Body of pancreas (tissue), 4 donors: ENCODE data around the gene ALDH3B2. TPM values are rescaled to one million over a fixed set of nuclear protein-coding genes. Genes with fewer than 3 reads are reported as not detected.

ENCODE experiments used
- ATAC-seq: fragments of 150-250 bp; one replicate; pipeline ENCODE4 v1.9.1; 2016
- DNase-seq, 4 donors: peaks; one replicate each; pipeline ENCODE4 v3.0.0-alpha.2; 2019
- H3K27ac ChIP-seq, 4 donors: fragments of 200-600 bp; sonication (generic); 1 replicate in 3 of 4; 2 replicates in 1 of 4; pipeline versions ENCODE4 v1.5.1 to v1.6.1; 2016 to 2019; ENCODE audit warnings: mild to moderate bottlenecking in 1 of 4, mixed read lengths in 1 of 4, moderate library complexity in 1 of 4
- H3K27me3 ChIP-seq, 2 donors: fragments of 200-600 bp; sonication (generic); one replicate each; pipeline ENCODE4 v1.6.0; 2016; ENCODE audit warnings: mild to moderate bottlenecking in 1 of 2
- H3K36me3 ChIP-seq, 2 donors: fragments of 200-600 bp; sonication (generic); replicated peaks in 1 of 2; 2 replicates each; pipeline ENCODE4 v1.5.1; 2016; ENCODE audit warnings: low read depth in 2 of 2; ENCODE audit not compliant: insufficient read depth in 1 of 2
- H3K4me1 ChIP-seq: fragments of 200-600 bp; sonication (generic); one replicate; pipeline ENCODE4 v1.6.0; 2016
- H3K4me3 ChIP-seq, 2 donors: fragments of 200-600 bp; sonication (generic); 1 replicate in 1 of 2; 2 replicates in 1 of 2; pipeline ENCODE4 v1.5.1; 2016 to 2019
- H3K9me3 ChIP-seq, 3 donors: fragments of 200-600 bp; sonication (generic); 1 replicate in 2 of 3; 2 replicates in 1 of 3; pipeline ENCODE4 v1.5.1; 2016
- POLR2A ChIP-seq, 3 donors: fragments of 450-650 bp; IDR thresholded peaks; one replicate each; pipeline ENCODE4 v1.6.1; 2016; ENCODE audit warnings: antibody characterized with exemption in 3 of 3, mild to moderate bottlenecking in 2 of 3
- WGBS, 2 donors: methylation state at CpG; one replicate each; pipeline ENCODE4 v1.1.5; 2017; 5-methylcytosine and 5-hydroxymethylcytosine counted together
- intact Hi-C: fragments of 100-400 bp; cut with DNase I; formaldehyde crosslinking; loops from one replicate; pipeline ENCODE4 v1.15.1; 2023
- total RNA-seq, 2 donors: library from RNA; depleted of rRNA; stranded (reverse); fragments of >200 nt; gene quantifications; one replicate each; pipeline ENCODE4 v1.1.0, GENCODE V29; 2016
- TF ChIP-seq, protein P1 (sequence below), 7 experiments: fragments of 450-650 bp in 4 of 7; fragments of 200-600 bp in 3 of 7; sonication (generic) in 3 of 7; IDR thresholded peaks; one replicate each; pipeline ENCODE4 v1.5.1; 2016 to 2019; ENCODE audit warnings: antibody characterized with exemption in 7 of 7

The ALDH3B2 gene
- total RNA-seq, 2 donors from 2014 or later = not detected

DNA sequence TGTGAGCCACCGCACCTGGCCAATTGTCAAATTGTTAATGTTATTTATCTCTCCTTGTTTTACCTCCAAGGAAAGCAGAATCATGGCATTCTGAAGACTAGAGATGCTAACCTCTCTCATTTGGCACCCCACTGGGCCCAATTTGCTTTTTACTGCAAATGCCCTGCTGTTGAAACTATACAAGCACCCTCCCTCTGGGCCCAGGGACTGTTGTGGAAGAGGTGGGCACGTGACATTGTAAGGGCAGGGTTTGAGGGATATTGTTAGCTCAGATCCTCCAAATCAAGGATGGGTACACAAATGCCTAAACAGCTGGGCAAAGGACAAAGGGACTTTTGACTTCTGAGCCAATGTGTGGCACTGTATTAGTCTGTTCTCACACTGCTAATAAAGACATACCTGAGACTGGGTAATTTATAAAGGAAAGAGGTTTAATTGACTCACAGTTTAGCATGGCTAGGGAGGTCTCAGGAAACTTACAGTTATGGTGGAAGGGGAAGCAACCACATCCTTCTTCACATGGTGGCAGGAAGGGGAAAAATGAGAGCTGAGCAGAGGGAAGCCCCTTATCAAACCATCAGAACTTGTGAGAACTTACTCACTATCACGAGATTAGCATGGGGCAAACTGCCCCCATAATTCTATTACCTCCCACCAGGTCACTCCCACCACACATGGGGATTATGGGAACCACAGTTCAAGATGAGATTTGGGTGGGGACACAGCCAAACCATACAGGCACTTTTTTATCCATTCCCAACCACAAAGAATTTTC lies 6.5 kb upstream of the ALDH3B2 start:
- H3K36me3 ChIP-seq = no peaks in the 10 kb centered on the region
- intact Hi-C loops = no loop called here
- H3K4me1 ChIP-seq = peaks cover 21% of the 10 kb centered on the region
- H3K4me3 ChIP-seq = no peak overlapping the region
- no peaks in the 10 kb centered on the region for H3K9me3 ChIP-seq
- DNase-seq (no peak), ATAC-seq (no peak)
- no peaks in the 10 kb centered on the region for H3K27me3 ChIP-seq
- 64 to 80% methylated on average over 3 of the region's 3 CpGs for WGBS, 2 donors
- TF ChIP-seq POLR2A (IDR thresholded peaks at IDR 0.05) = no peak
- TF ChIP-seq, protein P1, sequence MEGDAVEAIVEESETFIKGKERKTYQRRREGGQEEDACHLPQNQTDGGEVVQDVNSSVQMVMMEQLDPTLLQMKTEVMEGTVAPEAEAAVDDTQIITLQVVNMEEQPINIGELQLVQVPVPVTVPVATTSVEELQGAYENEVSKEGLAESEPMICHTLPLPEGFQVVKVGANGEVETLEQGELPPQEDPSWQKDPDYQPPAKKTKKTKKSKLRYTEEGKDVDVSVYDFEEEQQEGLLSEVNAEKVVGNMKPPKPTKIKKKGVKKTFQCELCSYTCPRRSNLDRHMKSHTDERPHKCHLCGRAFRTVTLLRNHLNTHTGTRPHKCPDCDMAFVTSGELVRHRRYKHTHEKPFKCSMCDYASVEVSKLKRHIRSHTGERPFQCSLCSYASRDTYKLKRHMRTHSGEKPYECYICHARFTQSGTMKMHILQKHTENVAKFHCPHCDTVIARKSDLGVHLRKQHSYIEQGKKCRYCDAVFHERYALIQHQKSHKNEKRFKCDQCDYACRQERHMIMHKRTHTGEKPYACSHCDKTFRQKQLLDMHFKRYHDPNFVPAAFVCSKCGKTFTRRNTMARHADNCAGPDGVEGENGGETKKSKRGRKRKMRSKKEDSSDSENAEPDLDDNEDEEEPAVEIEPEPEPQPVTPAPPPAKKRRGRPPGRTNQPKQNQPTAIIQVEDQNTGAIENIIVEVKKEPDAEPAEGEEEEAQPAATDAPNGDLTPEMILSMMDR (IDR thresholded peaks at IDR 0.05) = no peak
- H3K27ac ChIP-seq = no peak overlapping the region

DNA sequence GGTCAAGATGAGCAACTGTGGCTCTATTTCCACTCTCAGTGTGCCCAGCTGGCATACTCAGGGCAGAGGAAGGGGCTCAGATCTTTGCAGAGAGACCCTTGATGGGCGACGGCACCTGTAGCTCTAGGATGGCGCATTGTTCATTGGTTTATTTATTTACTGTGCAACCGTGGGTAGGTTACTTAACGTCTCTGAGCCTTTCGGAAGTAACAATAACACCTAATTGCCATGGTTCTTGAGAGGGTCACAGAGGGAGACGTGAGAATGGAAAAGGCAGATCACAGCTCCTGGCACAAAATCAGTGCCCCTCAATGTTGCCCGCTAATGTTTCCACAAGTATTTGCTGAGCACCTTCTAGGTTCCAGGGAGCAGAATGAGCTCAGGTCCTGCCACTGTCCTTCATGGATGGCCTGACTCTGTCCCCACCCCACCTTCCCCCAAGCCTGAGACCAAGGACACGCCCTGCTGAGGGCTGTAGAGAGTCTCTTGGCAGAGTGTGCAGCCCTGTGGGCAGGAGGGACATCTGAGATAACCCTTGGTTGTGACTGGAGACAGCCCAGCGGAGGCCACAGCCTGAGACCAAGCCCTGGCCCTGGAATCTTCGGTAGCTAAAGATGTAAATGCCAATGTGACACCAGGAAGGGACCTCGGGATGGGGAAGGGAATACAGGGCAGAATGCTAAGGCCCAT lies 780 bp upstream of the ALDH3B2 start:
- Histone ChIP-seq H3K9me3 (no peaks in the 10 kb centered on the region), H3K27ac (peak overlapping the region in 3 of 4 donors; percentile 30 to 58 (median 36)), H3K27me3 (no peaks in the 10 kb centered on the region), H3K36me3 (no peaks in the 10 kb centered on the region), H3K4me1 (peaks cover 14% of the 10 kb centered on the region), H3K4me3 (no peak overlapping the region)
- WGBS, 2 donors = 84% methylated on average over 12 of the region's 12 CpGs
- ATAC-seq (no peak), DNase-seq (no peak)
- TF ChIP-seq POLR2A (IDR thresholded peaks at IDR 0.05) = no peak
- TF ChIP-seq, protein P1 (IDR thresholded peaks at IDR 0.05) = no peak
- intact Hi-C loops = no loop called here

- H3K4me3 ChIP-seq = no peak overlapping the region
- ATAC-seq = peak; percentile 24
- TF ChIP-seq, protein P1 (IDR thresholded peaks at IDR 0.05) = no peak
- no peak for TF ChIP-seq POLR2A (IDR thresholded peaks at IDR 0.05)
- H3K27me3 ChIP-seq = no peaks in the 10 kb centered on the region
- no peak overlapping the region for H3K27ac ChIP-seq
- intact Hi-C loops = no loop called here
- DNase-seq = no peak
- H3K9me3 ChIP-seq = no peaks in the 10 kb centered on the region
- H3K4me1 ChIP-seq = peaks cover 14% of the 10 kb centered on the region
- H3K36me3 ChIP-seq = no peaks in the 10 kb centered on the region
- WGBS, 2 donors = 68 to 70% methylated on average over 7 to 8 of the region's 8 CpGs
These were observed 521 bp downstream of the ALDH3B2 start for GRCh38 chr11:67673902-67674301.

- H3K27me3 ChIP-seq = no peaks in the 10 kb centered on the region
- H3K9me3 ChIP-seq = no peaks in the 10 kb centered on the region
- H3K4me3 ChIP-seq = no peak overlapping the region
- H3K4me1 ChIP-seq = peaks cover 14% of the 10 kb centered on the region
- intact Hi-C loops = no loop called here
- TF ChIP-seq, protein P1 (IDR thresholded peaks at IDR 0.05) = no peak
- no peak for TF ChIP-seq POLR2A (IDR thresholded peaks at IDR 0.05)
- 75 to 81% methylated on average over 6 to 7 of the region's 7 CpGs for WGBS, 2 donors
- H3K27ac ChIP-seq = no peak overlapping the region
- H3K36me3 ChIP-seq = no peaks in the 10 kb centered on the region
- DNase-seq (no peak), ATAC-seq (no peak)
These were observed 1.1 kb downstream of the ALDH3B2 start for GRCh38 chr11:67673358-67673757.
